GM12891 (cell line): ENCODE measurements around the gene CFAP73.

ENCODE experiments used
- PAX5 ChIP-seq: IDR thresholded peaks from 2 replicates; pipeline ENCODE4 v1.6.1; 2011; ENCODE audit warnings: low read length, moderate library complexity, mild to moderate bottlenecking; ENCODE audit not compliant: insufficient read depth, severe bottlenecking
- POLR2A ChIP-seq: IDR thresholded peaks from 2 replicates; pipeline ENCODE4 v1.6.1; 2011; ENCODE audit warnings: low read depth, low read length, control low read depth
- POLR2AphosphoS5 ChIP-seq: IDR thresholded peaks from 2 replicates; pipeline ENCODE4 v1.6.1; 2011; ENCODE audit warnings: low read depth, low read length, control low read depth
- TAF1 ChIP-seq: IDR thresholded peaks from 2 replicates; pipeline ENCODE4 v1.6.1; 2011; ENCODE audit warnings: low read depth, low read length, control low read depth

DNA sequence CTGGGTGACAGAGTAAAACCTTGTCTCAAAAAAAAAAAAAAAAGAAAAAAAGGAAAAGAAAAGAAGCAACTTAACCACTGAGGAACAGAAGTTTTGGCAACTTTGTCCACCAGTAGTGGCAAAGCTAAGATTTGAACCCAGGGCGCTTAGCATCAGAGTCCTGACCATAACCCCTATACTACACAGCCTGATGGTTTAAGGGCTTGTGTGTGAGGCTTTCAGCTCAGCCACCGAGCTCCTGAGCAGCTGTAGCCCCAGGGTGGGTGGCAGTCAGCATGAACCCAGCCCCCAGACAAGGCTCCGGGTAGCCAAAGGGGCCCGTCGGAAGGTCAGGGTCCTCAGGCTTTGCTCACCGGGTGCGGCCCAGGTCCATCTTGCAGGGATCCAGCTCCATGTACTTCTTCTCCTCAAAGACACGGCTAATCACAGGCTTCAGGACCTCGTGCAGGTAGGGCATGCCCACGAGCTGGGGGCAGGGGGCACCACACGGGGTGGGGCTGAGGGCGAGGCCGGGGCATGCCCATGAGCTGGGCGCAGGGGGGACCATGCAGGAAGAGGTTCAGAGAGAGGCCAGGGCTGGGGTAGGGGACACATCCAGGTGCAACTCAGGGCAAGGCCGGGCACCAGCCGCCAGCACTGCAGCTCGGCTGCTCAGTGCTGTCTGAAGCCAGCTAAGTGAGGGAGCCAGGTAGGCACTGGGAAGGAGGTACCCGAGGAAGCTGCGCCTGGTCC lies 34.9 kb upstream of the CFAP73 start:
- TF ChIP-seq POLR2AphosphoS5 (no peak), POLR2A (no peak), PAX5 (no peak), TAF1 (no peak)
